HepG2 (cell line): ENCODE data around the gene CCDC88C. TPM values are rescaled to one million over a fixed set of nuclear protein-coding genes. Genes with fewer than 3 reads are reported as not detected.

Experiments
- ATAC-seq: fragments of 200-7000 bp; cut with Tn5 transposase; 3 replicates; pipeline ENCODE4 v1.9.1; 2020; ENCODE audit warnings: mild to moderate bottlenecking, moderate library complexity
- BruUV-seq: library from RNA; stranded (reverse); fragments of 400-500 nt; replicated peaks from 2 replicates; lab custom pipeline; 2021; lab: Mats Ljungman, UMichigan
- CTCF ChIA-PET: fragments of 300-600 bp; formaldehyde crosslinking; extraction: SDS; loops from one replicate; lab custom pipeline; 2021; ENCODE audit warnings: low total read pairs, inconsistent platforms, low intra/inter-chr PET ratio; lab: Yijun Ruan, JAX
- POLR2A ChIA-PET: fragments of 350-600 bp; sonication (Branson Sonifier 250); formaldehyde crosslinking; loops from one replicate; lab custom pipeline; 2020; ENCODE audit warnings: antibody characterized with exemption, inconsistent platforms; lab: Yijun Ruan, JAX
- DNase-seq: peaks from one replicate; pipeline ENCODE4 v3.0.0-alpha.2; 2015; ENCODE audit warnings: low spot score
- FAIRE-seq: peaks from 3 replicates; lab custom pipeline; 2011; peaks lifted over from hg19 to GRCh38; lab: Jason Lieb, UNC
- H2AFZ ChIP-seq: one replicate; pipeline ENCODE4 v1.6.1; 2011; ENCODE audit warnings: low read length, inconsistent platforms
- H3K27ac ChIP-seq: fragments of 300-600 bp; 3 replicates; pipeline ENCODE4 v1.8.0; 2011; ENCODE audit warnings: mixed run types, mild to moderate bottlenecking, mixed read lengths, low read length, inconsistent platforms; ENCODE audit not compliant: insufficient read depth; ENCODE audit errors: extremely low read length
- H3K27me3 ChIP-seq, 2 experiments: fragments of 200-600 bp in 1 of 2; 2 replicates in 1 of 2; 3 replicates in 1 of 2; pipeline versions ENCODE4 v1.6.0 to v1.8.0; 2011; ENCODE audit warnings: low read length in 2 of 2, mild to moderate bottlenecking in 2 of 2, moderate library complexity in 2 of 2, inconsistent platforms in 1 of 2; ENCODE audit not compliant: insufficient read depth in 2 of 2, control insufficient read depth in 1 of 2
- H3K36me3 ChIP-seq, 2 experiments: fragments of 200-600 bp in 1 of 2; replicated peaks in 1 of 2; 2 replicates in 1 of 2; 3 replicates in 1 of 2; pipeline versions ENCODE4 v1.5.1 to v1.8.0; 2011; ENCODE audit warnings: low read length in 2 of 2, inconsistent platforms in 1 of 2; ENCODE audit not compliant: insufficient read depth in 2 of 2, control insufficient read depth in 1 of 2
- H3K4me1 ChIP-seq: 2 replicates; pipeline ENCODE4 v1.5.1; 2012; ENCODE audit warnings: low read length, inconsistent platforms; ENCODE audit not compliant: insufficient read depth
- H3K4me2 ChIP-seq: 2 replicates; pipeline ENCODE4 v1.6.0; 2011; ENCODE audit warnings: low read depth, low read length, inconsistent platforms
- H3K4me3 ChIP-seq, 3 experiments: fragments of 200-600 bp in 1 of 3; sonication (generic), shearing (Covaris generic) in 1 of 3; replicated peaks in 1 of 3; 2 replicates each; pipeline ENCODE4 v1.5.1; 2011 to 2016; ENCODE audit warnings: low read length in 3 of 3, inconsistent platforms in 2 of 3, low read depth in 2 of 3, mild to moderate bottlenecking in 2 of 3, control low read depth in 1 of 3, mixed read lengths in 1 of 3; ENCODE audit not compliant: insufficient read depth in 1 of 3
- H3K79me2 ChIP-seq: one replicate; pipeline ENCODE4 v1.6.1; 2011; ENCODE audit warnings: low read length, inconsistent platforms; ENCODE audit not compliant: insufficient read depth
- H3K9ac ChIP-seq: 2 replicates; pipeline ENCODE4 v1.6.0; 2011; ENCODE audit warnings: mild to moderate bottlenecking, low read depth, low read length, inconsistent platforms; ENCODE audit not compliant: insufficient read depth
- H3K9me3 ChIP-seq: 2 replicates; pipeline ENCODE4 v1.5.1; 2012; ENCODE audit warnings: mild to moderate bottlenecking, low read length
- H4K20me1 ChIP-seq: 2 replicates; pipeline ENCODE4 v1.6.0; 2011; ENCODE audit warnings: inconsistent platforms, mild to moderate bottlenecking, low read length, moderate library complexity; ENCODE audit not compliant: insufficient read depth
- ATAD3A ChIP-seq: sonication (generic); formaldehyde crosslinking; IDR thresholded peaks from 2 replicates; pipeline ENCODE4 v1.4.0; 2020; ENCODE audit warnings: missing genetic modification reagents
- DRAP1 ChIP-seq: IDR thresholded peaks from 2 replicates; pipeline ENCODE4 v1.6.1; 2016; ENCODE audit warnings: missing genetic modification reagents, missing compliant biosample characterization
- KLF11 ChIP-seq: IDR thresholded peaks from 2 replicates; pipeline ENCODE4 v1.6.1; 2016; ENCODE audit warnings: missing compliant biosample characterization
- MAZ ChIP-seq, 2 experiments: sonication (generic) in 1 of 2; formaldehyde crosslinking in 1 of 2; IDR thresholded peaks; 2 replicates each; pipeline versions ENCODE4 v1.5.0 to v1.6.1; 2012 to 2020; ENCODE audit warnings: low read depth in 2 of 2, mild to moderate bottlenecking in 2 of 2, borderline replicate concordance in 1 of 2, improper control_type of control experiment in 1 of 2, low read length in 1 of 2, missing genetic modification reagents in 1 of 2, moderate library complexity in 1 of 2
- NCOA1 ChIP-seq: sonication (generic); formaldehyde crosslinking; IDR thresholded peaks from 2 replicates; pipeline ENCODE4 v1.9.0; 2021; ENCODE audit warnings: missing genetic modification reagents
- PATZ1 ChIP-seq: sonication (generic); formaldehyde crosslinking; IDR thresholded peaks from 2 replicates; pipeline ENCODE4 v1.4.0; 2020; ENCODE audit warnings: missing genetic modification reagents
- PHF20 ChIP-seq: sonication (generic); formaldehyde crosslinking; IDR thresholded peaks from 2 replicates; pipeline ENCODE4 v1.5.0; 2020; ENCODE audit warnings: mild to moderate bottlenecking, missing genetic modification reagents
- RFX3 ChIP-seq: IDR thresholded peaks from 2 replicates; pipeline ENCODE4 v1.6.1; 2016; ENCODE audit warnings: missing biosample characterization, missing genetic modification reagents
- SRF ChIP-seq: IDR thresholded peaks from 2 replicates; pipeline ENCODE4 v1.6.1; 2011; ENCODE audit warnings: mild to moderate bottlenecking, low read depth, low read length, moderate library complexity
- TBX2 ChIP-seq: sonication (generic); formaldehyde crosslinking; IDR thresholded peaks from 2 replicates; pipeline ENCODE4 v1.5.0; 2020; ENCODE audit warnings: missing genetic modification reagents, mild to moderate bottlenecking, borderline replicate concordance
- UBTF ChIP-seq: sonication (generic); formaldehyde crosslinking; IDR thresholded peaks from 2 replicates; pipeline ENCODE4 v1.4.0; 2020; ENCODE audit warnings: mild to moderate bottlenecking, missing genetic modification reagents
- ZMYM3 ChIP-seq: sonication (generic); formaldehyde crosslinking; IDR thresholded peaks from 2 replicates; pipeline ENCODE4 v1.5.1; 2020; ENCODE audit warnings: mild to moderate bottlenecking, missing genetic modification reagents
- ZNF225 ChIP-seq: sonication (generic); formaldehyde crosslinking; IDR thresholded peaks from 2 replicates; pipeline ENCODE4 v1.4.0; 2020; ENCODE audit warnings: mild to moderate bottlenecking, missing genetic modification reagents
- ZNF280B ChIP-seq: sonication (generic); formaldehyde crosslinking; IDR thresholded peaks from 2 replicates; pipeline ENCODE4 v1.5.0; 2020; ENCODE audit warnings: missing genetic modification reagents, mild to moderate bottlenecking, borderline replicate concordance
- ZNF740 ChIP-seq: sonication (generic); formaldehyde crosslinking; IDR thresholded peaks from 2 replicates; pipeline ENCODE4 v1.4.0; 2020; ENCODE audit warnings: missing genetic modification reagents
- WGBS: methylation state at CpG from one replicate; pipeline ENCODE4 v1.1.6; 2017; ENCODE audit warnings: low lambda C conversion rate; 5-methylcytosine and 5-hydroxymethylcytosine counted together
- in situ Hi-C: cut with HindIII; loops from 2 replicates; pipeline ENCODE4 v1.10.0; 2017; ENCODE audit warnings: low pct_unique_long_range_greater_than_20kb; ENCODE audit not compliant: extremely low pct_ligation_motif_present
- intact Hi-C: fragments of 100-400 bp; cut with micrococcal nuclease; formaldehyde crosslinking; loops from one replicate; pipeline ENCODE4 v1.10.0; 2022; ENCODE audit not compliant: unreplicated experiment
- polyA plus RNA-seq, 8 experiments: library from polyadenylated mRNA; depleted of rRNA in 3 of 8; stranded (reverse) in 7 of 8; unstranded in 1 of 8; fragments of >200 nt; fragmentation: Illumina TruSeq in 4 of 8; extraction: Trizol in 4 of 8; gene quantifications; 2 replicates each; pipeline versions ENCODE4 v1.2.1 to v1.2.3, GENCODE V29; 2011 to 2016; ENCODE audit warnings: low read depth in 4 of 8, missing spikeins in 1 of 8, mixed read lengths in 1 of 8; ENCODE audit not compliant: insufficient read depth in 1 of 8
- total RNA-seq, 5 experiments: library from RNA; depleted of rRNA; stranded (reverse); fragments of >200 nt; fragmentation: Illumina TruSeq; extraction: Trizol; gene quantifications; 2 replicates each; pipeline ENCODE4 v1.2.3, GENCODE V29; 2016; ENCODE audit warnings: low read depth in 1 of 5

CCDC88C gene
- total and polyA plus RNA-seq, 2 of the 13 experiments (the other 11 are each of a cell fraction or from before 2014, with no cell fraction given), result 3.6 to 11.7 TPM

GRCh38 chr14:91264151-91265150, 153.2 kb downstream of the CCDC88C start:
- Histone ChIP-seq H3K27me3 (peaks cover 5 to 26% of the 10 kb centered on the region in 2 experiments; a peak in 3 of 5 replicates), H4K20me1 (no peaks in the 10 kb centered on the region), H3K4me2 (peak overlapping the region; percentile 78), H3K36me3 (no peaks in the 10 kb centered on the region), H3K79me2 (no peaks in the 10 kb centered on the region), H3K27ac (no peak overlapping the region), H3K4me3 (peak overlapping the region; percentile 47 to 67 (median 57)), H3K9me3 (no peaks in the 10 kb centered on the region), H3K9ac (no peak overlapping the region), H3K4me1 (peaks cover 17% of the 10 kb centered on the region), H2AFZ (no peak overlapping the region)
- WGBS, result 7% methylated on average over 11 of the region's 69 CpGs
- no peak for DNase-seq
- ChIA-PET CTCF (no interaction called here), POLR2A (no interaction called here)
- in situ Hi-C loops (no loop called here), intact Hi-C loops (no loop called here)
- BruUV-seq, result no TSS peak
- ATAC-seq, result peak; percentile 76
- FAIRE-seq, result no peak
- TF ChIP-seq DRAP1 (CRISPR knock-in tag), result no peak
- TF ChIP-seq PHF20 (CRISPR knock-in tag), result no peak
- no peak for TF ChIP-seq SRF
- TF ChIP-seq NCOA1, result no peak
- peak; percentile 66 for TF ChIP-seq PATZ1
- no peak for TF ChIP-seq ZNF280B (CRISPR knock-in tag)
- TF ChIP-seq UBTF (CRISPR knock-in tag), result peak; percentile 38; the same call in 1 of the 2 replicates
- no peak for TF ChIP-seq RFX3 (CRISPR knock-in tag)
- no peak for TF ChIP-seq ATAD3A (CRISPR knock-in tag)
- TF ChIP-seq MAZ (IDR thresholded peaks at IDR 0.05; ENCODE audit: borderline replicate concordance, low read depth, low read length), result no peak
- no peak for TF ChIP-seq MAZ (CRISPR knock-in tag; IDR thresholded peaks at IDR 0.05; ENCODE audit: low read depth)
- TF ChIP-seq TBX2 (CRISPR knock-in tag), result 0 out of 2 replicates have a peak, but pooled peaks have one; percentile 19
- TF ChIP-seq ZMYM3 (CRISPR knock-in tag), result no peak
- no peak for TF ChIP-seq ZNF225 (CRISPR knock-in tag)
- 0 out of 2 replicates have a peak, but pooled peaks have one; percentile 35 for TF ChIP-seq ZNF740 (CRISPR knock-in tag)
- no peak for TF ChIP-seq KLF11
